KG1 (cell line): Measurements from ENCODE around the gene TSC2.

Experiments used
- DNase-seq: peaks from one replicate; lab custom pipeline; 2025; lab: John Stamatoyannopoulos, UW

The TSC2 gene

GRCh38 chr16:2047330-2048115 is at the start of gene TSC2, which contains the start of gene NTHL1:
Gene TSC2, plus strand, starts transcription at chr16:2047985. Its CDS starts 631 bp downstream, at chr16:2048616.
Gene NTHL1, minus strand, starts transcription at chr16:2047834. Its CDS starts 11 bp downstream, at chr16:2047823.
- peak; percentile 72 for DNase-seq

GRCh38 chr16:1998360-1998835 is 49.4 kb upstream of the TSC2 start:
- DNase-seq, result no peak

GRCh38 chr16:1998852-1999801 is 48.7 kb upstream of the TSC2 start:
- no peak for DNase-seq

GRCh38 chr16:1999866-2000514 is 47.8 kb upstream of the TSC2 start:
- no peak for DNase-seq

- no peak for DNase-seq
Measured at GRCh38 chr16:2001035-2001434, 46.8 kb upstream of the TSC2 start.

- no peak for DNase-seq
Measured at GRCh38 chr16:2001456-2002355, 46.1 kb upstream of the TSC2 start.

- no peak for DNase-seq
Measured at GRCh38 chr16:2002406-2003230, 45.2 kb upstream of the TSC2 start.

- no peak for DNase-seq
Measured at GRCh38 chr16:2003231-2003826, 44.5 kb upstream of the TSC2 start.

- DNase-seq, result peak; percentile 68
Measured at GRCh38 chr16:2003827-2004641, 43.8 kb upstream of the TSC2 start.

GRCh38 chr16:2004795-2005517 is 42.8 kb upstream of the TSC2 start:
- no peak for DNase-seq

GRCh38 chr16:2005646-2006045 is 42.1 kb upstream of the TSC2 start:
- DNase-seq, result no peak

- no peak for DNase-seq
Measured at GRCh38 chr16:2006317-2006716, 41.5 kb upstream of the TSC2 start.

GRCh38 chr16:2007081-2007836 is 40.5 kb upstream of the TSC2 start:
- no peak for DNase-seq

- no peak for DNase-seq
Measured at GRCh38 chr16:2008009-2008526, 39.7 kb upstream of the TSC2 start.

GRCh38 chr16:2008631-2009163 is 39.1 kb upstream of the TSC2 start:
- peak; percentile 38 for DNase-seq

- DNase-seq, result no peak
Measured at GRCh38 chr16:2009164-2009711, 38.5 kb upstream of the TSC2 start.
